ENCODE results near the gene APEH. TPM values are rescaled to one million over a fixed set of nuclear protein-coding genes. Genes with fewer than 3 reads are reported as not detected.

Gene APEH
- total RNA-seq, 1 experiment from 2014 or later = 215 TPM

DNA sequence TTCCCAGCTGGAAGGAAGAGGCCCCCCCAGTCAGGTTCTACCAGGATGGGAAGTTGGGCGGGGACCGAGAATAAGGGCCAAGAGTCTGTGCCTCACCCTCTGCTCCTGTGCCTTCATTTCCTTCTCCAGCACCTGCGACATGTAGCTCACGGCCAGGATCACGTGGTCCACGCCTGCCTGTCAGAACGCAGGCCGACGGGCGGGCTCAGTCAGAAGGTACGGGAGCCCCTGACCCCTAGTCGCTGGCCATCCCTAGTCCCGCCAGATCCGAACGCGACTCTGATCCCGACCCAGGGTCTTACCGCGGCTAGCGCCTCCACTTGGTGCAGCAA lies 49.1 kb downstream of the APEH start:
- H3K9me3 ChIP-seq (ENCODE audit: control insufficient read depth, low read depth, low read length) = no peaks in the 10 kb centered on the region
- no peaks in the 10 kb centered on the region for H3K4me1 ChIP-seq (ENCODE audit: insufficient read depth, low read length)
- H3K23ac ChIP-seq (ENCODE audit: insufficient read length, low read depth, low read length) = no peak overlapping the region
- peak overlapping the region; percentile 73 for H3K18ac ChIP-seq (ENCODE audit: insufficient read length, low read depth, low read length)
- Mint-ChIP-seq H3K4me3 (peak overlapping the region; percentile 87 to 96), H3K27me3 (ENCODE audit: low read depth) (peaks cover 4% of the 10 kb centered on the region), H3K4me1 (peaks cover 18 to 22% of the 10 kb centered on the region in 2 experiments), H3K27ac (peak overlapping the region; percentile 48 to 95 (median 80); a peak in 4 of 7 replicates), H3K9me3 (no peaks in the 10 kb centered on the region), H3K36me3 (ENCODE audit: insufficient read depth in 1 of 3, low read depth in 3 of 3) (peaks cover 5 to 49% (median 41%) of the 10 kb centered on the region in 3 experiments; a peak in 6 of 7 replicates)
- H2AFZ ChIP-seq (ENCODE audit: low read length) = no peak overlapping the region
- H4K5ac ChIP-seq (ENCODE audit: insufficient read length, low read depth, low read length) = no peak overlapping the region
- H4K8ac ChIP-seq (replicated peaks; ENCODE audit: insufficient read length, low read depth, low read length) = no peak overlapping the region
- H3K23me2 ChIP-seq (ENCODE audit: insufficient read length, low read depth, low read length, poor library complexity, severe bottlenecking) = peaks cover 25% of the 10 kb centered on the region
- no peaks in the 10 kb centered on the region for H3K79me2 ChIP-seq (ENCODE audit: insufficient read depth, low read length)
- H4K20me1 ChIP-seq (ENCODE audit: control insufficient read depth, insufficient read depth, insufficient read length) = no peaks in the 10 kb centered on the region
- peak overlapping the region; percentile 83 for H3K9ac ChIP-seq (ENCODE audit: extremely low read depth, insufficient read length, low read length)
- TF ChIP-seq, protein P1, sequence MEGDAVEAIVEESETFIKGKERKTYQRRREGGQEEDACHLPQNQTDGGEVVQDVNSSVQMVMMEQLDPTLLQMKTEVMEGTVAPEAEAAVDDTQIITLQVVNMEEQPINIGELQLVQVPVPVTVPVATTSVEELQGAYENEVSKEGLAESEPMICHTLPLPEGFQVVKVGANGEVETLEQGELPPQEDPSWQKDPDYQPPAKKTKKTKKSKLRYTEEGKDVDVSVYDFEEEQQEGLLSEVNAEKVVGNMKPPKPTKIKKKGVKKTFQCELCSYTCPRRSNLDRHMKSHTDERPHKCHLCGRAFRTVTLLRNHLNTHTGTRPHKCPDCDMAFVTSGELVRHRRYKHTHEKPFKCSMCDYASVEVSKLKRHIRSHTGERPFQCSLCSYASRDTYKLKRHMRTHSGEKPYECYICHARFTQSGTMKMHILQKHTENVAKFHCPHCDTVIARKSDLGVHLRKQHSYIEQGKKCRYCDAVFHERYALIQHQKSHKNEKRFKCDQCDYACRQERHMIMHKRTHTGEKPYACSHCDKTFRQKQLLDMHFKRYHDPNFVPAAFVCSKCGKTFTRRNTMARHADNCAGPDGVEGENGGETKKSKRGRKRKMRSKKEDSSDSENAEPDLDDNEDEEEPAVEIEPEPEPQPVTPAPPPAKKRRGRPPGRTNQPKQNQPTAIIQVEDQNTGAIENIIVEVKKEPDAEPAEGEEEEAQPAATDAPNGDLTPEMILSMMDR (conservative IDR thresholded peaks at IDR 0.05) = no peak
- H2BK12ac ChIP-seq (ENCODE audit: insufficient read length, low read depth, low read length) = no peak overlapping the region
- peak overlapping the region; percentile 70 for H3K14ac ChIP-seq (ENCODE audit: insufficient read depth, low read length)
- H3K27me3 ChIP-seq (ENCODE audit: insufficient read depth, low read length) = no peaks in the 10 kb centered on the region
- DNase-seq = peak; percentile 73
- no peak overlapping the region for H3K56ac ChIP-seq (ENCODE audit: insufficient read length, low read depth, low read length)
- no peak overlapping the region for H2BK20ac ChIP-seq (ENCODE audit: low read depth, low read length, poor library complexity, severe bottlenecking)
- H3K79me1 ChIP-seq (ENCODE audit: insufficient read depth, low read depth, low read length, poor library complexity, severe bottlenecking) = peaks cover 2% of the 10 kb centered on the region
- H3K27ac ChIP-seq (ENCODE audit: insufficient read length, low read depth, low read length) = no peak overlapping the region
- peak overlapping the region; percentile 60 for H3K4me2 ChIP-seq (ENCODE audit: insufficient read depth, insufficient read length, low read length)
- H3K4ac ChIP-seq (ENCODE audit: low read depth, low read length) = no peak overlapping the region
- no peak overlapping the region for H2BK120ac ChIP-seq (ENCODE audit: low read depth, low read length, poor library complexity, severe bottlenecking)
- no peak overlapping the region for H2AK5ac ChIP-seq (ENCODE audit: insufficient read length, low read length)
- no CpG with 5 or more reads among the region's 20 CpGs for WGBS (ENCODE audit: extremely low coverage, insufficient read length, low lambda C conversion rate)
- H3T11ph ChIP-seq (ENCODE audit: low read length) = no peak overlapping the region
- no peak overlapping the region for H2BK15ac ChIP-seq (ENCODE audit: low read depth, low read length)
- H4K91ac ChIP-seq (ENCODE audit: insufficient read length, low read depth, low read length) = no peak overlapping the region
- no peak overlapping the region for H2BK5ac ChIP-seq (ENCODE audit: insufficient read length, low read length)
